ENCODE data around the gene RAB11A.

Gene RAB11A

GRCh38 chr15:65869126-65869953 is at the start of gene RAB11A:
Gene RAB11A (plus strand): TSS chr15:65869491. CDS start chr15:65869586, 95 bp downstream.
- DNase-seq, result peak; percentile 95

GRCh38 chr15:65819563-65819960 is 49.7 kb upstream of the RAB11A start:
- DNase-seq, result no peak

DNA sequence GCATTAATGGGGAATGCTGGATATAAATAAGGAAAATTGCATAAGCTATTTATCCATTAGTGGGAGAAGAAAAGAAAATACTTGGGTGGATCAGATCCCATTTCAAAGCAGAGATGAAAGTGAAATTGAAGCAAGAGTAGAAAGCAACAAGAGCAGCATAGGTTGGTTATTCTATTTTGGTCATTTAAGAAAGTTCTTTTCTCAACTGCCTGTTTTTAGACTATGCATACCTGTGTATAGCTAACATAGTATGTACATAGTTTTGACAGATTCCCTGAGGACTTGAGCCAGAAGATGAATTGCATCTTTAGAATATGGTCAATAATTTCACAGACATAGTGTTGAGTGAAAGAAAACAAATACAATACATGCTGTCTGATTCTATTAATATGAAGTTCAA is 48.2 kb upstream of the RAB11A start:
- DNase-seq, result no peak

DNA sequence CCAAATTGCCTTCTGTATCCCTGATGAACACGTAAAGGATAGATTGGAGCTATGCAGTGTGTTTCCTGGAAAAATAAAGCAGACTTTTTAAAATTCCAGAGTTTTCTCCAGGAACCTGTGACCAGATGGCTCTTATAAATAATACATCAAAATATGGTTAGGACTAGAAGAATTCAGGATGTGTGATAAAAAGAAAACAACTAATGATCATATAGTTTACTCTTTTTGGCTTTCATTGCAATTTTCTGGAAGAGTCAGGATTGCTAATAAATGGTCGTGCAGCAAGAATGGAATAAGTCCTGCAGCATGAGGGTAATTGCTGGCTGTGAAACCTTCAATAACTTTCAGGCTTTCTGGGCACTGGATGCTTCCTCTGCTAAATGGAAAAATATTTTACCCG is 47.0 kb upstream of the RAB11A start:
- no peak for DNase-seq

DNA sequence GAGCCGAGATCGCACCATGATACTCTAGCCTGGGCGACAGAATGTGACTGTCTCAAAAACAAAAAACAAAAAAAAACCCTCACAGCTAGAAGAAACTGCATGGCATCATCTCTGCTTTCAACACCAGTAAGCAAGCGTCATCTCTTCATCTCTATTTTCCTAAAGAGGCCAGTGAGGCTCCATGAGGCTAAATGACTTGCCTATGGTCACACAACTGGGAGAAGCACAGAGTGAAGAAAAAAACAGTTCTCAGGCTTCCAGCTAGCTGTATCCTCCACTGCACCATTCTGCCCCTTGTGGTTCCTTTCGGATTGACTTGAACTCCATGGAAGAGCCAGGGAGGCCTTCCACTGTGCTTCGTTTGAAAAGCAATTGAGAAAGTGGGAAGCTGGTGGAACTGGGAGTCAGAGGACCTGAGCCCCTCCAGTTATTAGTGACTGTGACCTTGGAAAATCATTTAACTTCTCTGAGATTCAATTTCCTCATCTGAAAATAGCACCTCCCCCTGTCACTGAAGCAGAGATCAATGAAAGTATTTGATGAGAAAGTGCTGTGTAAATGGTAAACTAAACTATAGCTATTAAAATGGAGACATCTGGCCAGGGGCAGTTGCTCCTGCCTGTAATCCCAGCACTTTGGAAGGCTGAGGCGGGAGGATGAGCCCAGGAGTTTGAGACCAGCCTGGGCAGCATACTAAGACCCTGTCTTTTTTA is 45.1 kb upstream of the RAB11A start:
- DNase-seq, result peak; percentile 71

- DNase-seq, result no peak
Observed at GRCh38 chr15:65824941-65825544, 44.2 kb upstream of the RAB11A start.

DNA sequence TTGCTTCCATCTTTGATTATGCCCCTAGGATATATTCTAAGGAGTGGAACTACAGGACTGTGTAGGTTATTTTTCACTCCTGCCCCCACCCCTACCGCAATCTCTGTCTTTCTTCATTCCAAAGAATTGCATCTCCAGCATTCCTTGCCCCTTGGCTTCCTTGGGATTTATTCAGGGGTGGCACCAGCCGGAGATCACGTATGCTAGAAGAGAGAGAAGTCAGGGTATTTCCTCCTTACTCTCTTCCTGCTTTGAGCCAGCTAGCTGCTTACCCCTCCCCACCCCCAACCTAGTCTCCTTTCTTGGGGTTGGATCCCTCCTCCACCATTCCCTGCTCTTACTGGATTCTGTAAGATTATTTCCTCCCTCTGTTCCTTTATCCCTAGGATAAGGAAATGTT is 42.2 kb upstream of the RAB11A start:
- no peak for DNase-seq

DNA sequence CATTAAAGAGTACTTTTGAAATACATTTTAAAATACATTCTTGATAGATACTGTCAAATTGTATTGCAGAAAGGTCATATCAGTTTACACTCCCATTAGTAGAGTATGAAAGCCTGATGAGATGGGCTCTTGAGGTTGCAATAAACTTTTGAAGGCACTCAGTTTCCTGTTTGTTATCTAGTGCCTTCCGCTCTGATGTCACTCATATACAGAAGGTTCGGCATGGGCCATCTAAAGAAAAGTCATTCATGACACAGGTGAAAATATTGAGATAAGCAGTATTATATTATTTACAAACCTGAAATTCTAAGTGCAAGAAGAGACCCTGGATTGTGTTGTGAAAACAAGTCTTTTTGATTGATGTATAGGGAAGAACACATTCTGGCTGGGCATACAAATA is 40.7 kb upstream of the RAB11A start:
- no peak for DNase-seq

DNA sequence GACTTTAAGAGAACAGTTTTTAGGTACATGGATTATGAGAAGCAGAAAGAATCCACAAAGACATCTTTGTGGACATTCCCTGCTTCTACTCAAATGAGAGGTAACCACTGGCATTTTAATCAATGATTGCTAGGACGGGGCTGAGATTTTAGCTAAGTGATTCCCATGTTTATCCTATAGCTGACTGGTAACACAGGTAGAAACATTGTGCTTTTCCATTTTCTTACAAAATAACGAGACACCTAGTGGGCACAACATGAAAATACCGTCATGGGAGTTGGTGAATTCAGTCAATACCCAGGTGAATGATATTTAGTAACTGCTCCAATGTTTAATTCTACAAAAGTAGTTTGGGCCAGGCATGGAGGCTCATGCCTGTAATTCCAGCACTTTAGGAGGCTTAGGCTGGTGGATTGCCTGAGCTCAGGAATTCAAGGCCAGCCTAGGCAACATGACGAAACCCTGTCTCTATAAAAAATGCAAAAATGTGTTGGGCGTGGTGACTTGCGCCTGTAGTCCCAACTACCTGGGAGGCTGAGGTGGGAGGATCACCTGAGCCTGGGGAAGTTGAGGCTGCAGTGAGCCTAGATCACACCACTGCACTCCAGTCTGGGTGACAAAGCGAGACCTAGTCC is 40.0 kb upstream of the RAB11A start:
- DNase-seq, result peak; percentile 51

DNA sequence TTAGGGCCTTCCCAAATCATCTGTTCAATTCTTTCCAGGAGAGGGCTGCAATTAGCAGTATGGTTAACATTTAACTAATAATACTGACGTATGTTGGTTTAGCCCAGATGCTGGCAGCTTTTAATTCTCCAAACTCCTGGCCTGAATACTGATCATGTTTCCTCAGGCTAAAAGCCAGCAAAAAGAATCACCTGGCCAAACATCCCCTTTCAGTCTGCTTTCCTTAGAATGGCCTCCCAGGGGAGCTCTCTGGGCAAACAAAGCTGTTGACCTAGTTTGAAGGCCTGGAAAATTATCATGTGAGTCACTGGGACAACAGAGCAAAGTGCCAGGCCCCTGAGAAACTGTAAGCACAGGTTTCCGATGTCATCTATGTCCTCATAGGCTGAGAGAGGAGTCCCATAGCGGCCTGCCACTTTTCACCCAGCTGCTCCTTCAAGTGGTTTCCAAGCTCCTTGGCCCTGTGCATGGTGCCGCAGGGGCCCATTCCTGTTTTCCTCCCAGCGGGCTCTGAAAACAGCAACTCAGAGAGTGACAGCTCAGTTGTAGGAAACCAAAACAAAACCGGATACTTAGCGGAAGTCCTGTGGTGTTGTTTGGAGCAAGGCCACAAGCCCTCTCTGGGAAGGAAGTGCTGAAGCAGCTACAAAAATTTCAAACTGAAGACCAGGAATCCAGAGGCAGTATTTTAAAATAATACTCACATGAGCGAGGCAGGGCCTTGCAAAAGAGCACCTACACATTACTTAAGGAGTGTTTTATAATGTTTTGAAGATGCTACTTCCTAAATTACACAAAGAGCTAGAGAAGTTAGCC is 36.5 kb upstream of the RAB11A start:
- peak; percentile 98 for DNase-seq

GRCh38 chr15:65833501-65834205 is 35.6 kb upstream of the RAB11A start:
- peak; percentile 83 for DNase-seq

GRCh38 chr15:65834603-65835282 is 34.5 kb upstream of the RAB11A start:
- no peak for DNase-seq

DNA sequence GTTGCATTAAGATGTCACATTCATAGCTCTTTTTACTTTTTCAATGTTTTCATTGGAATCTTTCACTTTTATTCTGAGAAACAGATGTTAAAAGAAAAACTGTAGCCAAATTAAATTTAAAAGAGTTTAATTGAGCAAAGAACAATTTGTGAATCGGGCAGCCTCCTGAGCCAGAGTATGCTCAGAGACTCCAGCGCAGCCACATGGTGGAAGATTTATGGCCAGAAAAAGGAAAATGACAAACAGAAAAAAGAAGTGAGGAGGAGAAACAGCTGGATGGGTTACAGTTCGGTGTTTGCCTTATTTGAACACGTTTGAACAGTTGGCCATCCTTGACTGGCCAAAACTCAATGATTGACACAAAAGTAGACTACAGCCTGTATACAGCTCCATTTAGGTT is 33.8 kb upstream of the RAB11A start:
- DNase-seq, result peak; percentile 22

GRCh38 chr15:65836665-65837064 is 32.6 kb upstream of the RAB11A start:
- peak; percentile 28 for DNase-seq

DNA sequence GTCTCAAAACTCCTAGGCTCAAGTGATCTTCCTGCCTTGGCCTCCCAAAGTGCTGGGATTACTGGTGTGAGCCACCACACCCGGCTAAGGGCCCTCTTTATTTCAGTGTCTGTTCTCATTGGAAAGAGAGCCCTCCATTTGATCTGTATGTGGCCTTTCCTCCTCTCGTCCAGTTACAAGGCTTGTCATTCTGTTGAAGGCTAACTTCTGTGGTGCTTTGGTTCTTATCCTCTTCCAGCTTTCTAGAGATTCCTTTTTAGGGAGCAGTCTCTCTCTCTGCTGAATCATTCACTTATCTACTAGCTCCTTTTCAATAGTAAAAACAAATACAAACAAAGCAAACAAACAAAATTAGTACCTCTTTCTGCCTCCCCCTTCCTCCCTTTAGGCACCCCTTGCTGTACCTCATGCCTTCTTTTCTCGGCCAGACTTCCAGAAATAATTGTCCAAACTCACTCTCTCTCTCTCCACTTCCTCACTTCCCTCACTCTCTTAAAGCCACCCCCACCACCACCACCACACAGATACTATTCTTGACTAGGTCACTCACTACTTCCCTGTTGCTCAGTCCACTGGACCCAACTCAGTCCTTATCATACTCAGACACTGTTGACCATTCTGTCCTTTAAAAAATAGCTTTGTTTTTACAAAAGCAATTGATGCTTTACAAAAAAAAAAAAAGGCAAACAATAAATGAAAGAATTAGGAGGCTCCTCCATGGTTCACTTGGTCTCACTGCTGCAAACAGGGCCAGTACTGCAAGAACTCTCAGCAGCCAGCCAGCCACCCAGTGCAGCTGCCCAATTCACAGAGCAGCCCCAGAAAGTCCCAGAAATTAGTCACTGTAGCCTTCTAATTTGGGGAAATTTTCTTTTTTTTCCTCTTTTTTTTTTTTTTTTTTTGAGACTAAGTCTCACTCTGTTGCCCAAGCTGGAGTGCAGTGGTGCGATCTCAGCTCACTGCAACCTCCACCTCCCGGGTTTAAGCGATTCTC is 31.7 kb upstream of the RAB11A start:
- no peak for DNase-seq

- no peak for DNase-seq
Observed at GRCh38 chr15:65839354-65839901, 29.9 kb upstream of the RAB11A start.

- DNase-seq, result no peak
Observed at GRCh38 chr15:65839985-65840384, 29.3 kb upstream of the RAB11A start.

- no peak for DNase-seq
Observed at GRCh38 chr15:65841121-65841930, 28.0 kb upstream of the RAB11A start.

Measured in NCI-H146 (cell line).